Body of pancreas (tissue), 4 donors: ENCODE data around the gene SLC15A4.

Experiments
- POLR2A ChIP-seq, 3 donors: fragments of 450-650 bp; IDR thresholded peaks; one replicate each; pipeline ENCODE4 v1.6.1; 2016; ENCODE audit warnings: antibody characterized with exemption in 3 of 3, mild to moderate bottlenecking in 2 of 3
- TF ChIP-seq, protein P1 (sequence below), 7 experiments: fragments of 450-650 bp in 4 of 7; fragments of 200-600 bp in 3 of 7; sonication (generic) in 3 of 7; IDR thresholded peaks; one replicate each; pipeline ENCODE4 v1.5.1; 2016 to 2019; ENCODE audit warnings: antibody characterized with exemption in 7 of 7

DNA sequence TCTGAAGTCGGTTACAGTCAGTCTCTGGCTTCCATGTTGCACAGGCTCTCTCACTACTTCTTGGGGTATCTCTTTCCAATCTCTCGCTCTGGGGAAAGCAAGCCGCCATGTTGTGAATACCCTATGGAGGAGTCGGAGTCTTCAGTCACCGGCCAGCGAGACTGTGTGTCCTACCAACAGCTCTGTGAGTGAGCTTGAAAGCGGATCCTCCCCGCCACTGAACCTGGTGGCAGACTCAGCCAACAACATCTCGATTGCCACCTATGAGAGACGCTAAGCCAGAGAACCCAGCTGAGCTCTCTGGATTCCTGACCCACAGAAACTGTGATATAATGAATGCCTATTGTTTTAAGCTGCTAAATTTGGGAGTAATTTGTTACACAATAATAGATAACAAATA is 51.5 kb downstream of the SLC15A4 start:
- TF ChIP-seq, protein P1, sequence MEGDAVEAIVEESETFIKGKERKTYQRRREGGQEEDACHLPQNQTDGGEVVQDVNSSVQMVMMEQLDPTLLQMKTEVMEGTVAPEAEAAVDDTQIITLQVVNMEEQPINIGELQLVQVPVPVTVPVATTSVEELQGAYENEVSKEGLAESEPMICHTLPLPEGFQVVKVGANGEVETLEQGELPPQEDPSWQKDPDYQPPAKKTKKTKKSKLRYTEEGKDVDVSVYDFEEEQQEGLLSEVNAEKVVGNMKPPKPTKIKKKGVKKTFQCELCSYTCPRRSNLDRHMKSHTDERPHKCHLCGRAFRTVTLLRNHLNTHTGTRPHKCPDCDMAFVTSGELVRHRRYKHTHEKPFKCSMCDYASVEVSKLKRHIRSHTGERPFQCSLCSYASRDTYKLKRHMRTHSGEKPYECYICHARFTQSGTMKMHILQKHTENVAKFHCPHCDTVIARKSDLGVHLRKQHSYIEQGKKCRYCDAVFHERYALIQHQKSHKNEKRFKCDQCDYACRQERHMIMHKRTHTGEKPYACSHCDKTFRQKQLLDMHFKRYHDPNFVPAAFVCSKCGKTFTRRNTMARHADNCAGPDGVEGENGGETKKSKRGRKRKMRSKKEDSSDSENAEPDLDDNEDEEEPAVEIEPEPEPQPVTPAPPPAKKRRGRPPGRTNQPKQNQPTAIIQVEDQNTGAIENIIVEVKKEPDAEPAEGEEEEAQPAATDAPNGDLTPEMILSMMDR (IDR thresholded peaks at IDR 0.05), result no peak
- no peak for TF ChIP-seq POLR2A (IDR thresholded peaks at IDR 0.05)
